Left lobe of liver (tissue), 2 donors: ENCODE data around the gene TMEM109. TPM values are rescaled to one million over a fixed set of nuclear protein-coding genes. Genes with fewer than 3 reads are reported as not detected.
A peak's percentile ranks its signal among the peaks of the same experiment; 100 is the strongest.
"Not testable (repeated sequence)": the region's sequence is repeated elsewhere in the genome, so short reads cannot be mapped to it uniquely, and the experiment has no call there.

Experiments used
- ATAC-seq: fragments of 200-7000 bp; cut with Tn5 transposase; one replicate; pipeline ENCODE4 v1.9.1; 2020; ENCODE audit warnings: mild to moderate bottlenecking, moderate library complexity
- DNase-seq: peaks from one replicate; pipeline ENCODE4 v3.0.0-alpha.2; 2020; ENCODE audit warnings: low spot score
- total RNA-seq: library from RNA; stranded (reverse); gene quantifications from one replicate; pipeline ENCODE4 v1.2.1, GENCODE V29; 2021
- donor health status: DM: no; HTN: no; CAD: no; lungs with moderate emphysema.
- donor health status: DM: no; HTN: yes; CAD: no.

The TMEM109 gene
- total RNA-seq, 1 donor from 2014 or later: 36.9 TPM

DNA sequence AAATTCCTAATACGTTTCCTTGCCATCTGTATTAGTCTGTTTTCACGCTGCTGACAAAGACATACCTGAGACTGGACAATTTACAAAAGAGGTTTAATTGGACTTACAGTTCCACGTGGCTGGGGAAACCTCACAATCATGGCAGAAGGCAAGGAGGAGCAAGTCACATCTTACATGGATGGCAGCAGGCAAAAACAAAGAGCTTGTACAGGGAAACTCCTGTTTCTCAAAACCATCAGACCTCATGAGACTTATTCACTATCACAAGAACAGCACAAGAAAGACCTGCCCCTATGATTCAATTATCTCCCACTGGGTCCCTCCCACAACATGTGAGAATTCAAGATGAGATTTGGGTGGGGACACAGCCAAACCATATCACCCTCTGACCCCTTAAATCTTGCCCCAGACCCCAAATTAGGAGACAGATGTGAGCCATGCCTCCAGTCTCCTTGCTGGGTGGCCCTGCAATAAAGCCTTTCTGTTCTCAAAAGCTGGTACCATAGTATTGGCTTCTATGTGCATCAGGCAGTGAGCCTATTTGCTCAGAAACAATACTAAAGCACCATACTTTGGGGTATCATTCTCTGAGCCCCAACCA lies 4.2 kb upstream of the TMEM109 start:
- DNase-seq, ATAC-seq: not testable (repeated sequence)

- DNase-seq (no peak), ATAC-seq (no peak)
Observed at GRCh38 chr11:60910281-60910687, 3.7 kb upstream of the TMEM109 start.

DNA sequence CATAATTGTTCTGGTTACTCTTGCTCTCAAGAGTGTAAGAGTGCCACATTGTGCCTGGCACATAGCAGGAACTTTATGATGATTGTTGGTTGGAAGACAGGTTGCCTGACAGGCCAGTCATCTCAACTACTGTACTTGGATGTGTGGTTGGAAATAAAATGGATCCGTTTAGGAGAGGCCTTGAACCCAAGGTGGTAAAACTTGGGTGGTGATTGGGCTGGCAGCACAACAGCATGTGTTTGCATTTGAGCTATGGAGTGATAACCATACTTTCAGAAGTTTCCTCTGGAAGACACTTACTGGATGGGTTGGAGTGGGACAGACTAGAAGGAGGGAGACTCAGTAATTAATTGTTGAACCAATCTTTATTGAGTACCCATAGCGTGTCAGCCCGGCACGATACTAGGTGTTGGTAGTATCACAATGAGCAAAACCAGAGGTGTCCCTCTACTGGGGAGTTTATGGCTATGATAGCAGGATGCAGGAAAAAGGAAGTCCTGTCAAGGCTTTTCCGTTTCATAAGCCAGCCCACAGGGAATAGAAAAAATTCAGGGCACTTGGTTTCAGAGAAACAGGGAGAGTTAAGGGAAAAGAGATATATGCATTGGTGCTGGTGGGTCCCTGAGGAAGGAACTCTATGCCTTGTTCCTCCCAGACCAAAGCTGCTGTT lies 3.1 kb upstream of the TMEM109 start:
- DNase-seq (no peak), ATAC-seq (no peak)

- DNase-seq (no peak), ATAC-seq (no peak)
Observed at GRCh38 chr11:60912223-60912850, 1.6 kb upstream of the TMEM109 start.

- ATAC-seq: no peak
- no peak for DNase-seq
Observed at GRCh38 chr11:60912851-60913528, 968 bp upstream of the TMEM109 start.

DNA sequence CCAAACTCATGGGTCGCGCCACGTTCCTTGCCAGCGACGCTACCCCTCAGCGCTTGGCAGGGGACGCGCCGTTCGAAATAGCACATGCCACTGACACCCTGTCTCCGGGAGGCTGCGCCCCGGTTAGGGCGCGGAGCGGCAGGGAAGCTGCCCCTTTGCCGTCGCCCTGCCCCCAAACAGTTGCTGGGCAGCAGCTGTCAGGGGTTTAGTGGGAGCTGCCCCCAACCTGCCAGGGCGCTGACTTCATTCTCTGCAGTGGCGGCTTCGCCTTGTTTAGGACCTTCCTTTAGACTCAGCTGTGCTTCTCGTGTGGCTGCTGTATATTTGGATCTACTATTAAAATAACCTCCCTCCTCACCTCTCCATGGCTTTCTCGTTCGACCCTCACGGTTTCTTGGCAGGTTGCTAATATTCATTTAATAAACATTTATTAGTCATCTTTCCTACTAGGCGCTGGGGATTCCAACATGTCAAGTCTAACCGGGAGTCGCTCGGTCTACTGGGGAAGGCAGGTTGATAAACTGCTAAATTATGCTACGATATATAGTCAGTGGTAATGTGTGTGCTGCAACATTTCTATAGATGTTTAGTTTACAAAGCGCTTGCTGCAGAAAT lies 782 bp downstream of the TMEM109 start:
- ATAC-seq (peak; percentile 49), DNase-seq (no peak)

DNA sequence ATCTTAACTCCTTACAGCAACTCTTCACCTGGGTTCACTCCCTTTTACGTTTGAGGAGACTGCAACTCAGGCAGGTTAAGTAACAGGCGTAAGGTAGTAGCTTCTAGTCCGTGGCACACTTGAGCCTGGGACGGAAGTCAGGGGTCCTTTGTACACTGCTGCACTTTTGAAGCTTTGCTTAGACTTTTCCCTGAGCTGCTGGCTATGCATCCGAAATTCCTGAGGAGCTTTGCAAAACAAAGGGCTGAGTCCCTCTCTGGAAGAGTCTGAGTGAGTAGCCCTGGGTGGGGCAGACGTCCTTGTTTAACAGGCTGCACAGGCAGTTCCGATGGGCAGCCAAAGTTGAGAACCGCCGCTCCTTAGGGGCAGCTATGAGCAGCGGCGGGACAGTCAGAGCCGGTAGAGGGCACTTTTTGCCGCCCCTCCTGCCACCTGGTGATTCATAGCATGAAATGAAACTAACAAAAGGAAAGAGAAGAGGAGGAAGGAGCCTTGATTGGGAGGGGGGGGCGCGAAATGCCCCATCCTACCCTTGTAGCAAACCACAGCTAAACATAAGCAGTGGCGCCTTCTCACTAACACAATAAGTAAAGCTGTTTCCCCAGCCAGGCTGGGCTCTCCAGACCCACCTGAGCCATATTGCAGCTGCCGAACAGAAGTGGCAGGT lies 1.4 kb downstream of the TMEM109 start:
- DNase-seq (no peak), ATAC-seq (no peak)

DNA sequence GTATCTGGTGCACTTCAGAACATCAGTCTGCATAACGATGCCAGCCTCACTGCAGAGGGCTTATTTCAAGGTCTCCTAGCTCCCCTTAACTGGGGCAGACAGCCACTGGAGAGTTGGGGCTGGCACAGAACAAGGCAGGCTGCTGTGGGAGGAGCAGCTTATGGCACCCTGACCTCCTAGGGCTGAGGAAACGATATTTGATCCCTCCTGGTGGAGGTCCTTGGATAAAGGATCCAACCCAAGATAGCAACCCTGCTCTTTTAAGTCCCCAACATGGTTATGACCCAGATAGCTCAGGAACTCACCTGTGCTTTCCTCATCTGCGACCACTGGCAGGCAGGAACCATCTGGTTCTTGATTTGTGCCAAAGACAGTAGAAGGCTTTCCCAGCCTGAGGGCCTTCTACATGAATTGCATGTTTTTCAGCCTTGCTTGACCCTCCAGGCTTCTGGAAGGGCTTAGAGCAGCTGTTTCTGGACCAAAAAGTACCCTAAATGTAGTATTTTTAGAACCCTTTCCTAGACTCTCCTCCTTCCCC lies 2.8 kb downstream of the TMEM109 start:
- DNase-seq (no peak), ATAC-seq (no peak)

DNA sequence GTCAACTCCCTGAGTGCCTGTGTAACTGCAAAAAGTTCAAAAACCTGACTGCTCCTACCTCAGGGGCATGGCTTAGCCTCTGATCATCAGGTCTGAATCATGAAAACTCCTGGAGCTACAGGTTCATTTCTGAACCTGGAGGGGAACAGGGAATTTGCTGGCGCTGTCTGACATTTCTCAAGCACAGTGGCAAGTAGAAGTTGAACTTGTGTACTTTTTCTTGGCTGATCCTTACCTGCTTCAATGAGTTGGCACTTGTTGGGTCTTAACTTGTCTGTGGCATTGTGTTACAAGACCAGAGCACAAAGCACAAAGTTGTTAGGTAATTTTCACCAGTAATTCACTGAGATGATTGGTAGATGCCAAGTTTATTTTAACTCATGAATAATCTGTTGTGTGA lies 3.3 kb downstream of the TMEM109 start:
- ATAC-seq: no peak
- no peak for DNase-seq

GRCh38 chr11:60918251-60918938 lies 4.4 kb downstream of the TMEM109 start:
- no peak for ATAC-seq

DNA sequence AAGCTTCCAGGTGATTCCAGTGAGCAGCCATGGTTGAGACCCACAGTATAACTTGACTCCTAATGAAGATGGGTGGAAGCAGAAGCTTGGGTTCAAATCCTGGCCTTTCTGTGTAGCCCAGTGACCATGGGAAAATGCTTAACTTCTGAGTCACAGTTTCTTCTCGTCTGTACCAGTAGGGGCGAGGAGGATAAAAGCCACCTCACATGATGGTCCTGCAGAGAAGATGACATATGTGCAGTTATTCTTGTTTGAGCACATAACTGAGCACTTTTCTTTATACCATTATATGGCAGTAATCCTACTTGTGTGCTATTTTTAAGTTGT lies 4.9 kb downstream of the TMEM109 start:
- no peak for ATAC-seq
- no peak for DNase-seq

More at GRCh38 chr11:60918251-60918938, 4.4 kb downstream of the TMEM109 start:
- no peak for DNase-seq

- DNase-seq (no peak), ATAC-seq (no peak)
Observed at GRCh38 chr11:60919320-60919719, 5.4 kb downstream of the TMEM109 start.

- ATAC-seq: no peak
- no peak for DNase-seq
Observed at GRCh38 chr11:60919956-60920355, 6.0 kb downstream of the TMEM109 start.

DNA sequence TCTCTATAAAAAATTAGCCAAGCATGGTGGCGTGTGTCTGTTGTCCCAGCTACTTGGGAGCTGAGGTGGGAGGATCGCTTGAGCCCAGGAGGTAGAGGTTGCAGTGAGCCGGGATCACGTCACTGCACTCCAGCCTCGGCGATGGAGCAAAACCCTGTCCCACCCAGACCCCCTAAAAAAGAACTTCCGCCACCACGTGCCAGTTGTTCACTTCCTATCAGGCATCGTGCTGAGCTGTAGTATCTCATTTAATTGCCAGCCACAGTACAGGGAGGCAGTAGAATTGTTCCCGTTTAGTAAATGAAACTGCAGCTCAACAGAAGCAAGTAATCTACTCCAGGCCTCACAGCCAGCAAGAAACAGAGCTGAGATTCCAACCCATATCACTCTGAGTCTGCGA lies 7.3 kb downstream of the TMEM109 start:
- no peak for DNase-seq
- no peak for ATAC-seq

GRCh38 chr11:60921777-60922335 lies 7.9 kb downstream of the TMEM109 start:
- ATAC-seq: no peak
- no peak for DNase-seq

DNA sequence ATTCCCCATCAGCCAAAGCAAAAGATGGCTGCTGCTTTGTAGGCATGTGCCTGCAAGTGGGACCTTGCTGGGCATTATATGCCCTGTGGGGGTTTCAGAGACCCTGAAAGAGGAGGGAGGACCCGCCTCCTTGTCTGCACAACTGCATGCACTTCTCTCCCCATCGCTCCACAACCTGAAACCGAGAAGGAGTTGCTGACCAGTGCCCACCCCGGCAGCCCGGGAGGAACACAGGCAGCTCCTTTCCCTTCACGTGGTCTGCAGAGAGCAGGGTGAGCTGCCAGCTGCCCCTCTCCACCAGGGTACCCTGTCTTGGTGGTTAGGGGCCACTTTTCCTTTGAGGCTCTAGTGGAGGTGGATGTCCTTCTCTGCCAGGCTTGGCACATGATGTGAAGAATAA lies 8.9 kb downstream of the TMEM109 start:
- ATAC-seq (no peak), DNase-seq (no peak)

DNA sequence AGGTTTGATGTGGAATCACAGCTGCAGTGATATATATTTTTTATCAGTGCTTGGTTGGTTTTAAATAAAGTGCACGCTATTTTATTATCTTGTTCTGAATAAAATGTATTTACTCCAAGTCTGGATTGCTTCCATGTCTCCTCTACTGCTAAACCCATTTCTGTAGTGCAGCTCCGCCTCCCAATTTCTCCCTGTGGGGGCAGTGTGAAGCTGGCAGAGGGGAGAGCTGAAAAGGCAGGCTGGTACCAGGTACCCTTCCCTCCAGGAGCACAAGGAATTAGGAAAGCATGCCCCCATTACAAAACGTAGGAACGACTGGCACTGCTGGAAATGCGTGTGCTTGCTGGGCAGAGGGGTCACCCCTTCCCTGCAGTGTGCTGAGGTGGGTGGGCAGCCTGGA lies 9.4 kb downstream of the TMEM109 start:
- DNase-seq: no peak

GRCh38 chr11:60923800-60924109 lies 9.8 kb downstream of the TMEM109 start:
- DNase-seq: no peak
- peak; percentile 29 for ATAC-seq

More for the DNA sequence above, 9.4 kb downstream of the TMEM109 start:
- ATAC-seq: no peak

DNA sequence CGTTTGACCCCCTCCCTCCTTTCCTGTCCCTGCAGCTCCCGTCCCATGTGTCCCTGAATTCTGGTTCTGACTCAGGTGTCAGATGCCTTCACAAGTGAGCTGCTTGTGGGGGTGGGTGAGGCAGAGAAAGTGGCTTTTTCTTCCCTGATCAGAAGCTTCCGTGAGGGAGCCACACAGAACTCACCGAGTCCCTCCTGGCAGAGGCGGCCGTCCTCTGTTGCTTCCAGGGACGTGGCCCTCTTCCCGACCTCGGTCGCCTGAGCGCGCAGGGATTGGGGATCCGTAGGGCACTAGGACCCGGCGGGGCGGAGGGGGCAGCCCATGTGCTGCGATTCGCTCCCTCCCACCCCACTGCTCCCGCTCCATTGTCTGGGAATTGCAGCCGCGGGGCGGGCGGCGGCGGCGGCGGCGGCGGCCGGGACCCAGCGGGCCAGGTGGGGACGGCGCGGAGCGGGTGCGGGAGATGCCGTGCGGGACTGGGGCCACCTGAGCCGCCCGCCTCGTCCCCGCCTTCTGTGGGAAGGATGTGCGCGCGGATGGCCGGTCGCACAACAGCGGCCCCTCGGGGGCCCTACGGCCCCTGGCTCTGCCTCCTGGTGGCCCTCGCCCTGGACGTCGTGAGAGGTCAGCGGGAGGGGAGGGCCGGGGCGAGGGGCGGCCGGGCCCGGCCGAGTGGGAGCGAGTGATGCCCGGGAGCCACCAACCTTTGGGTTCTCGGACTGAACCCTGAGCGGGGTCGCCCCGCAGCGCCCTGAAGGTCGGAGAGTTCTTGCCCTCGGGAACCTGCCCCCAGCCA lies 10.3 kb downstream of the TMEM109 start, which contains the start of gene TMEM132A:
TSS of gene TMEM132A (plus strand) at position 351 of the 796 bp plus-strand sequence. CDS start at position 525, 174 bp downstream.
- ATAC-seq: peak; percentile 91
- peak; percentile 69 for DNase-seq
